LNCAP (cell line): ENCODE data around the gene F2.
A peak's percentile ranks its signal among the peaks of the same experiment; 100 is the strongest.

Experiments used
- TF ChIP-seq, protein P1 (sequence below): fragments of 450-650 bp; IDR thresholded peaks from 2 replicates; pipeline ENCODE4 v1.5.1; 2017; ENCODE audit warnings: mild to moderate bottlenecking

Gene F2

DNA sequence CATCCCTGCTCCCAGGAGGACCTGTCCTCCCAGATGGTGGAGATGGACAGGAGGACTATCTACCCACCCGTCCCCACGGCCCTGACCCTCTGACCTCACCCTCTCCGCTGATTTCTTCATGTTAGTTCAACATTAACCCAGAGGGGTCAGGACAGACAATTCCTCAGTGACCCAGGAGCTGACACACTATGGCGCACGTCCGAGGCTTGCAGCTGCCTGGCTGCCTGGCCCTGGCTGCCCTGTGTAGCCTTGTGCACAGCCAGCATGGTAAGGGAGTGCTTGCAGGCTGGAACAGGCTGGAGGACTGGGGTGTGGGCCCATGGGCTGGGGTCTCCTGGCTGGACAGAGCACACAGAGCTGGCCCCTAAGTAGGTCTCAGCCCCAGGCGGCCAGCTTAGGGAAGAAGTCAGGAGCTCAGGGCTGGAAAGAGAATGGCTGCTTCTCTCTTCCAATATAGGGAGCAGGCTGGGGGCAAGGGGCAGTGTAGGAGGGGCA lies at the start of gene F2:
TSS of gene F2 (plus strand) at position 166 of the 495 bp plus-strand sequence. CDS start at position 189, 23 bp downstream.
- TF ChIP-seq, protein P1, sequence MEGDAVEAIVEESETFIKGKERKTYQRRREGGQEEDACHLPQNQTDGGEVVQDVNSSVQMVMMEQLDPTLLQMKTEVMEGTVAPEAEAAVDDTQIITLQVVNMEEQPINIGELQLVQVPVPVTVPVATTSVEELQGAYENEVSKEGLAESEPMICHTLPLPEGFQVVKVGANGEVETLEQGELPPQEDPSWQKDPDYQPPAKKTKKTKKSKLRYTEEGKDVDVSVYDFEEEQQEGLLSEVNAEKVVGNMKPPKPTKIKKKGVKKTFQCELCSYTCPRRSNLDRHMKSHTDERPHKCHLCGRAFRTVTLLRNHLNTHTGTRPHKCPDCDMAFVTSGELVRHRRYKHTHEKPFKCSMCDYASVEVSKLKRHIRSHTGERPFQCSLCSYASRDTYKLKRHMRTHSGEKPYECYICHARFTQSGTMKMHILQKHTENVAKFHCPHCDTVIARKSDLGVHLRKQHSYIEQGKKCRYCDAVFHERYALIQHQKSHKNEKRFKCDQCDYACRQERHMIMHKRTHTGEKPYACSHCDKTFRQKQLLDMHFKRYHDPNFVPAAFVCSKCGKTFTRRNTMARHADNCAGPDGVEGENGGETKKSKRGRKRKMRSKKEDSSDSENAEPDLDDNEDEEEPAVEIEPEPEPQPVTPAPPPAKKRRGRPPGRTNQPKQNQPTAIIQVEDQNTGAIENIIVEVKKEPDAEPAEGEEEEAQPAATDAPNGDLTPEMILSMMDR = no peak

DNA sequence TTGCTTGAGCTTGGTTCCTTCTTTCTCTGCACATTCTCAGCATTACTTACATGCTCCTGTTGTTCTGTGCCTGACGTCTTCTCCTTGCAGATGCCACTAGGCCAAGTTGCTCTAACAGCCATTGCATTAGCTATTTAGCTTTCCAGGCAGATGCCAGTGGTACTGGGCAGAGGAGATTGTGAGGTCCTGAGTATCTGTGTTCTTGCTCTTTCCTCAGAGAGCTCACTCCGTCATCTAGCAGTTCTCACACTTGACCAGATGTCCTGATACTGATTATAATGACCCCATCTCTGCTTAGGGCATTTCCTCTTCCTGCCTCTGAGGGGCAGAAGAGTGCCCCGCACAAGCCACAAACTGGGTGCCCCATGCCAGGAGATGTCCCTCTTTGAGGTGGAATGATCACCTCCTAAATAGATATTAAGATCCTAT lies 49.3 kb upstream of the F2 start:
- TF ChIP-seq, protein P1 = peak; percentile 42

DNA sequence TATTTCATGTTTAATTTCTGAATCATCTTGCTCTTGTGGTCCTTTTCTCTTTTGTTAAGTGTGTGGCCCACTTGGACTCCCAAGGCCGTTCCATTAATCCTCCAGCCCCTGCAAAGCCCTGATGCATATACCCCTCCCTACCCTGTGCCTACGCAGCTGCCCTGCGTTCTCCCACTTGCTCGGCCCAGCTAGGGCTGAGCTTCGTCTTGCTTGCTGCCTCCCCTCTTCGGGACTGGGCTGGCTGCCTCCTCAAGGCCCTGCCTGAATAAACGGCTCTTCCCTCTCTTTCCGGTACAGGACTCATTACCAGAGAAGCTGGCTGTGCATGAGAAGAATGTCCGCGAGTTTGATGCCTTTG lies 47.1 kb upstream of the F2 start:
- TF ChIP-seq, protein P1 = no peak

DNA sequence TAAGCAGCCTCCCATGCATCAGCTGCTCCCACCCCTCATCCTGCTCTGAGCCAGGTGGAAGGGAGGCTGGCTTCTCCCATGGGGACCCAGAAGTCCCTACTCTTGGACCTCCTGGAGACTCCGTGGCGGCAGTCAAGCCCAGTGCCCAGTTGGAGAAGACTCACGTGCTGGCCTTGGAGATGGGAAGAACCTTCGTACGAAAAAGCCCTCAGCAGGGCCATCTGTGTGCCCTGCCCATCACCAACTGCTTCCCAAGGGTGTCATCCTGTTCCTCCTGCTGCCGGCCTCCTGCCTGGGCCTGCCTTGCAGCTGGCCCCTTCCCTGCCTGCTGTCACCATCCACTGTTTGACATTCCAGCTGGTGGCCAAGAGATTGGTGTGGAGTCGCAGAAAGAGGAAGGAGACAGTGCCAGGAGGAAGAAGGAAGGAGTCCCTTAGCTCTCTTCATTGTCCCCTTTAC lies 46.6 kb upstream of the F2 start:
- TF ChIP-seq, protein P1 = no peak

DNA sequence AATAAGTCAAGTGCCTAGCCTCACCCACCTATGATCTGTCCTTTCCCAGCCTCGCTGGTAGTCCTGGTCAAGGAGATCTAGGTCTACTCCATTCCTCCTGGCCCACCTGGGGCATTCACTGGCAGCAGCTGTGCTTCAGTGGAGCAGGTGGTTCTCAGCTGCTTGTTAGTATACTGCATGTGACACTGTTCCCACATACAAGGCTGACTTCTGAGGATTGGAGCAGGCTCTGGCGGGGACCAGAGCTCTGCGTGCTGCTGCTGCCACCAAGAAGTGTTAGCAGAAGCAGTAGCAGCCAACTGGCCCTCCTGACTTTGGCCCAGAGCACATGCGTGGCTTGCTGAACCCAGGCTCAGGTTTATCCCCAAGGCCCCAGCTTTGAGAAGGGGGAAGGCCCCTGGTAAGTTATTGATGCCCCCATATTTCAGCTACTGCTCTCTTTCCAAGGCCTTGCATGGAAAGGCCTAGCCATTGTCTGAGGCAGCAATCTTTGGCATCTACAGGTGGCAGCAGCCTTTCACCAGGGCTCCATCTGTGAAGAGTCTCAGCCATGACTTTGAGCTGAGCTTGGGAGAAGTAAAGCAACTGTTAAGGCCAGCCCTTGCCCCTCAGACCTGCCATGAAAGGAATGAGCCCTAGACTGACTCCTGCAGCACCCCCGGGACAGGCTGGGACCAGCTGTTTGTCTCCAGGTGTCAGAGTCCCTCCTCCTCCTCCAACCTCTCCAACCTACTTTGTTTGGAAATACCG lies 45.1 kb upstream of the F2 start:
- TF ChIP-seq, protein P1 = no peak

DNA sequence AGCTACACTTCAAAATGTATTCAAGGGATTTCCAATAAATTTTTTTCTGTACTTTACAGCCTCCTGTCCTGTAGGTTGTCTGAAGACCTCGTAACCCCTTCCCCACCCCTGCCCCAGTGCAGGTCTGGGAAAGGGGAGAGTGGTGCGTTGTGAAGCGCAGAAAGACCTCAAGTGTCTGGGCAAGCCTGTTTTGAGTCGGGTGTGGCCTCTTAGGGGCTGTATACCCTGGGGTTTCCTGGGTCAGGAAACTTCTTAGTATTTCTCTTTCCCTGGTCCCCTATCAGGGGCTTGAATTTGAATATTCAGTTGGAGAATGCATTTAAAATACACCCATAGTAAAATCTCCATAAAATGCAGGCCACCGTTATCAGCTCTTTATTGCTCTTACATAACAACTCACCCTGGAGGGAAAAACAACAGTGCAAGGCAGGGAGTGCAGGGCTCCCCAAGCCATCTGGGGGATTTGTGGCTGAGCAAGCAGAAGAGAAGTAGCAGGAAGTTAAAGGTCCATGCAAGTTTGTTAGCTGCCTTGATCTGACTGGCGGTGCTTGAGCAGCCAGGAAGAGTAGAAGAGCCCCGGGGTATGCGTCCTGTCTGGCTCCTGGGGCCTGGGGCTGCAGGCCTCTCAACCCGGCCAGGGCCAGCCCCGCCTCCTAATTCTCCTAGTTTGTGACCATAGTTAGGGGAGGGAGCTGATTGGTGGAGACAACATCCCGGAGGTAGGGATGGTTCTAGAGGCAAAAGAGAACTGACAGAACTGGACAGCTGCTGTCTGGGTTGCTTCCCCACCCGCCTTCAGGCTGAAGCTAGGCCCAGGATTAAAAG lies 44.3 kb upstream of the F2 start:
- TF ChIP-seq, protein P1 = no peak

DNA sequence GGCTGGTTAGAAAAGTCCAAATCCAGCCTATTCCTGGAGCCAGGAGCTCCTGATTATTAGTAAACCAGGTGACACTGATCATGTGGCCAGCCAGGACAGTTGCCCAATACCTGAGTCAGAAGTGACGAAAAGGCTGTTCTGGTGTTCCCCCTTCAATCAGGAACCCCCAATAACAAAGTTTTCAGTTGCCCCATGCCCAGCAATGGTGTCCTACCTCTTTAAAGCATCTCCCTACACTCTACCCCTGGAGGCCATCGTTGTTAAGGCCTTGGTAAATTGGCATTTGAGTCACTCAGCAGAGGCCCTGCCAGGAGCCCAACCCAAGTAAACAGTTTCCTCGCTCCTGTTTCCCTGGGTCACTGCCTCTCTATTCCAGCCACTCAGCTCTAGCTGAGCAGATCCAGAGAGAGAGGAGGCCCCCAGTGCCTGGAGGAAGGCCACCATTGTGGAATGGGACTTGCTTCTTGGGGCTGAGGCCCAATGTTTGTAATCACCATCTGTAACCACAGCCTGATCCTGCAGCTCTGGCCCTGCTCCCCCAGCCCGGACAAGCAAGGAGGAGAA lies 43.6 kb upstream of the F2 start:
- TF ChIP-seq, protein P1 = no peak
